Measurements from ENCODE around the gene SUOX.
"Not testable (repeated sequence)": the region's sequence is repeated elsewhere in the genome, so short reads cannot be mapped to it uniquely, and the experiment has no call there.

SUOX gene

DNA sequence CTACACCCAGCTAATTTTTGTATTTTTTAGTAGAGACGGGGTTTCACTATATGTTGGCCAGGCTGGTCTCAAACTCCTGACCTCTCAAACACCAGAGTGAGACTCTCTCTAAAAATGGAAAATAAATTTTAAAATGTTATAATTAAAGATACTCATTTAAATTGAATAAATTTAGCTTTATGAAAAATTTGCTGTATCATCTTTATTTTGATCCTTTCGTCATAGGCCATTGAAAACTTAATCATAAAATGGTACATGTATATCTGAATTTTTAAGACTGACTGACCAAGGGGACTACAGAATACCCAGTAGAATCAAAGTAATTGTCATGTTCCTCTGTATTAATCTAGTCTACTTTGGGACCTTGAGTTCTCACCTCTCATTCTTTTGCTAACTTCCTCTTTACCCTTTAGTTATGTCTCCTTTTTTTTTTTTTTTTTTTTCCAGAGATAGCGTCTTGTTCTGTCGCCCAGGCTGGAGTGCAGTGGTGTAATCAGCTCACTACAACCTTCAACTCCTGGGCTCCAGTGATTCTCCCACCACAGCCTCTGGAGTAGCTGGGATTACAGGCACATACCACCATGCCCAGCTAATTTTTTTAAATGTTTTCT lies 13.7 kb upstream of the SUOX start:
- no peak for DNase-seq (ENCODE audit: low spot score)

DNA sequence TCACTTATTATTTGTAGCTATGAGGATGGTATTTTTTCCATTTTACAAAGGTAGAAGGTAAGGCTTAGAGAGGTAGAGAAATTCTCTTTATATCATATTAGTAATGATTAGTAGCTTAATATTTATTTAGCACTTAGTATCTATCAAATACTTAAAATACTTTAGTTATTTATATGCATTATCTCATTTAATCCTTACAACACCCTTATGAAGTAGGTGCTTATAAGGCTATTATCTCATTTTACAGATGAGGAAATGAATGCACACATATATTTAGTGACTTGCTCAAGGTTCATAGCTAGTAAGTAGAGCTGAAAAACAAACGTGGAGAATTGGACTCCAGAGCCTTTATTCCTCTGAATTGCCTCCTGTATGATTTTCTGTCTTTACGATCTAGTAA lies 12.2 kb upstream of the SUOX start:
- no peak for DNase-seq (ENCODE audit: low spot score)

DNA sequence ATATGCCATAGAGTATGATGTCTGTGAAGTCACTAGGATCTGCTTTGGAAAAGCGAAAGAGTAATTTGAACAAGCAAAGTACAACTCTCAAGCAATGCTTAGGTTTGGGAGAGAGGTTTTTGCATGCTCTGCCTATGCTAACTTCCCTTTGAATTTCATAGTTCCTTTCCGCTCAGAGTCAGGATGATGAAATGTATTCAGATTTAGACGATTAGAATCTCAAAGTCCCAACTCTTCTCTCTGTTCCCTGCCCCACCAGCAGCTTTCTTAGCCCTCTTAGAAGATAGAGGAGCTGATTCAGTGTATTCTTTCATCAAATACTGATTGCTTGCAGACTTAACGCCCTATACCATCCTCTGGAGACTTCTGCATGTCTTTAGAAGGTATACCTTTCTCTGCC lies 11.7 kb upstream of the SUOX start:
- no peak for DNase-seq (ENCODE audit: low spot score)

GRCh38 chr12:55985976-55986375 lies 11.1 kb upstream of the SUOX start:
- not testable (repeated sequence) for DNase-seq (ENCODE audit: low spot score)

DNA sequence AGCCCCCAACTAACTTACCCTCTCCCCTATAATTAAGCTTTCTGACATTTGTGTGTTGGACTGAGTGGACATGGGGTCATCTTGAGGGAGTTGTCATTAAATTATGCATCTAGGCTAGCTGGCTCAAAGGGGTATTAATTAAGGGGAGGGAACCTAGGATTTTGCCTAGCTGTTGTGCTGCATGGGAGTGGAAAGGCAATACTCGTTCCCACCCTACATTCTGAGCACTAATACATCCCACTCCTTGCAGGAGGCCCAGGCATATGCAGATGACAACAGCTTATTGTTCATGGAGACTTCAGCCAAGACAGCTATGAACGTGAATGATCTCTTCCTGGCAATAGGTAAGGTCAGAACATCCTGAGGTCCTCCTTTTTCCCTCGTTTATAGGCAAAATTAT lies 6.0 kb upstream of the SUOX start:
- DNase-seq (ENCODE audit: low spot score) = no peak

DNA sequence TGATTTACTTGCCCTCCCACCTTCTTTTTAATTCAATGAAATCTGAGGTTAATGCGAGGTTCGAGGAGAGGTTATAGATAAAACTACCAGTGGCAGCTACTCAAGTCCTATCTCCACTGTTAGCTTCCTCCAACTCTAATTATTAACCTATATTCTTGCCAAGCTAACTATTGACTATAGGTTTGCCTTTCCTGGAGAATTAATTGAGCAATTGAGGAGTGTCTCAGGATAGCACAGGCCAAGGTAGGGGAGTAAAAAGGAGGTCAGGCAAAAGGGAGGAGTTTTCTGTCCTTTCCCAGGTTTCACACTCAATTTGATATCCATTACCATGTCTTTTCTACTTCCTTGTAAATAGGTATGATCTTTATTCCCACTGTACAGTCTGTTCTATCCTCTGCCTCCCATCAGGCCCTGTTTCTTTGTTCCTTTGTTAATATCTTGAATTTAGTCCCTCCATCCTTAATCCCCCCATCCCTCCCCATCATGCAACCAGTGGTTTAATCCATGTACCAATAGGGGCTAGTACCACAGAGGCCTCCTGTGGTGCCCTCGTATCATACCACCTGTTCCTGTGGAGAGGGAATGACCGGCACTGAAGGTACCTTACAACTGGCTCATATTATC lies 3.7 kb upstream of the SUOX start:
- DNase-seq (ENCODE audit: low spot score) = no peak

GRCh38 chr12:55995366-55995765 lies 1.7 kb upstream of the SUOX start:
- no peak for DNase-seq (ENCODE audit: low spot score)

DNA sequence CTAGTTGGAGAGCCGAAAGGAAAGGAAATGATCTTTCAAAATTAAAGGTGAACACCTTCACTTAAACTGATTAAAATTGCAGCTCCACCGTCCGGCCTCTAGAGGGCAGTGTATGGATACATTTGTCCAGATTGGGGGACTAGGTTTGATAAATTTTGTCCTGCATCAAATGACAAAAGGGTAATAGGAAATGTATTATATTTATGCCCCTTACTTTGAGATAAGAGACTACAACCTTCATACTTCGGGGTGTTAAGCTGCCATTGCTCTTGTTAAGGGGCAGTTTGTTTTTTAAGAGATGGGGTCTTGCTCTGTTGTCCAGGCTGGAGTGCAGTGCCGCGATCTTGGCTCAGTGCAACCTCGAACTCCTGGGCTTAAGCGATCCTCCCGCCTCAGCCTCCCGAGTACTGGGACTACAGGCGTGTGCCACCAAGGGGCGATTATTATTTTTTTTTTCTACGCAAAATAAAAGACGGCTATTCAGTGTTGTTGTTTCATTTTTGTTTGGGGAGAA lies 818 bp upstream of the SUOX start:
- DNase-seq (ENCODE audit: low spot score) = peak; percentile 84

DNA sequence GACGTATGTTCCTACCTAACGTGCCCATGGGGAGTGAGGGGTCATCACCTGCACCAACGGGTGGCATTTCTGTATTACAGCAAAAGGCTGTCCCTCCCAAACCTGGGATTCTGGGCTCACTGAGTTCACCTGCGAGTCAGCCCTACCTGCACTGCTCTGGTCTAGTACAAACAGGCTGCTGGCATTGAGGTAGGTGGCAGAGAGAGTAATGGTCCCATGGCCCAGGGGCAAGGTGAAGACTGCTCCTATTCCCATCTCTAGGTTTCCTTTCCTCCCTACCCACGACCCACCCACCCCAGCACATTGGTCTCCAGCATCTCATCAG lies 421 bp downstream of the SUOX start:
- no peak for DNase-seq (ENCODE audit: low spot score)

DNA sequence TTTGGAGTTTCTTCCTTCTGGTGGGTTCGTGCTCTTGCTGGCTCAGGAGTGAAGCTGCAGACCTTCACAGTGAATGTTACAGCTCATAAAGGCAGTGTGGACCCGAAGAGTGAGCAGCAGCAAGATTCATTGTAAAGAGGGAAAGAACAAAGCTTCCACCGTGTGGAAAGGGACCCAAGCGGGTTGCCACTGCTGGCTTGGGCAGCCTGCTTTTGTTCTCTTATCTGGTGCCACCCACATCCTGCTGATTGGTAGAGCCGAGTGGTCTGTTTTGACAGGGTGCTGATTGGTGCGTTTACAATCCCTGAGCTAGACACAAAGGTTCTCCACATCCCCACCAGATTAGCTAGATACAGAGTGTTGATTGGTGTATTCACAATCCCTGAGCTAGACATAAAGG lies 2.4 kb downstream of the SUOX start:
- not testable (repeated sequence) for DNase-seq (ENCODE audit: low spot score)

- not testable (repeated sequence) for DNase-seq (ENCODE audit: low spot score)
Observed at GRCh38 chr12:55999999-56000540, 3.0 kb downstream of the SUOX start.

- no peak for DNase-seq (ENCODE audit: low spot score)
Observed at GRCh38 chr12:56001487-56002100, 4.5 kb downstream of the SUOX start.

DNA sequence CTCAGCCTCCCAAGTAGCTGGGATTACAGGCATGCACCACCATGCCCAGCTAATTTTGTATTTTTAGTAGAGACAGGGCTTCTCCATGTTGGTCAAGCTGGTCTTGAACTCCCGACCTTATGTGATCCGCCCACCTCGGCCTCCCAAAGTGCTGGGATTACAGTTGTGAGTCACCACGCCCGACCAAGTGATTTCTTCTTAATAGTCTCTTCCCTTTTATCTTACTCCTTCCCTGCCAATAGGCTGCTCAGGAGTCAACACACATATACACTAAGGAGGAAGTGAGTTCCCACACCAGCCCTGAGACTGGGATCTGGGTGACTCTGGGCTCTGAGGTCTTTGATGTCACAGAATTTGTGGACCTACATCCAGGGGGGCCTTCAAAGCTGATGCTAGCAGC lies 6.3 kb downstream of the SUOX start:
- not testable (repeated sequence) for DNase-seq (ENCODE audit: low spot score)

DNA sequence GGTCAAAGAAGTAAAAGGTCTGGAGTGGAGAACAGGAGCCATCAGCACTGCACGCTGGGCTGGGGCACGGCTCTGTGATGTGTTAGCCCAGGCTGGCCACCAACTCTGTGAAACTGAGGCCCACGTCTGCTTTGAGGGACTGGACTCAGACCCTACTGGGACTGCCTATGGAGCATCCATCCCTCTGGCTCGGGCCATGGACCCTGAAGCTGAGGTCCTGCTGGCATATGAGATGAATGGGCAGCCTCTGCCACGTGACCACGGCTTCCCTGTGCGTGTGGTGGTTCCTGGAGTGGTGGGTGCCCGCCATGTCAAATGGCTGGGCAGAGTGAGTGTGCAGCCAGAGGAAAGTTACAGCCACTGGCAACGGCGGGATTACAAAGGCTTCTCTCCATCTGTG lies 7.1 kb downstream of the SUOX start:
- DNase-seq (ENCODE audit: low spot score) = no peak

DNA sequence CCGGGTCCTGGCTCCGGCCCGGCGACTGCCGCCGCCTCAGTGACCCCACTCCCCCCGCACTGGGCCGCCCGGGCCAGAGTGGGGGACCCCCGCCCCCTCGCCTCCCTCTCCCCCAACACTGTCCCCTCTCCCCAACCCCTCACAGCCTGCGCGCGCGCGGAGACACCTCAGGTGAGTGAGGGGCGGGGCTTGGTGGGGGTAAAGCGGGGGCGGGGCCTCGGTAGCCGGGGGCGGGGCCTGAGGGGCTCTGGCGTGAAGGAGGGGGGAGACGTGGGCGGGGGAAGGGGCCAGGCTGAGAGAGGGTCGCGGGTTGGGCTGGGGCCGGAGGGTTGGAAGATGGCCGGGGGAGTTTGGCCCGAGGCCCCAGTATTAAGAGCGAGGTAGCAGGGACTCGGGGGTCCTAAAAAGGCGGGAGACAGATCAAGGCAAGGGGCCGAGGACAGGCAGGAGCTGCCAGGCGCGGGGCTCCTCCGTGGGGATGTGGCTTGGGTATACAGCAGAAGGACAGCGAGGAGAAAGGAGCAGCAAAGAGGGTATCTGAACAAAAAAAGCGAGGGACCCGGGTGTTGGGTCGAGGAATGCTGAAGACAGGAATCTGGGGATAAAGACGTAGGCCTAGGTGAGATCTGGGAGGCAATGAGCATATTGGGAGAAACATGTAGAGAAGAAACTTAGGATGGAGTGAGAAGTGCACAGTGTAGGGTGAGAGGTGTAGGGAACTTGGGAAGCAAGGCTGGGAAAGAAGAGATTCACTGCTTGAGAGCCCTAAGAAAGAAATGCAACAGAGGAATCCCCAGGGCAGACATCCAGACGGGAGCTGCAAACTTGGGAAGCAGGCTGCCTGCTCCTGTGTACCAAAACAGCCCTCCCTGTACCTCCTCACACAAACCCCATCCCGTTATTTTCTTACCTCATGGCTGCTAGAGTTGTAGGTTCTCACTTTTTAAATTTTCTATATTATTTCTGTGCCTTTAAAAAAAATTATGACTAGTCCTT lies 10.8 kb downstream of the SUOX start:
- peak; percentile 60 for DNase-seq (ENCODE audit: low spot score)

DNA sequence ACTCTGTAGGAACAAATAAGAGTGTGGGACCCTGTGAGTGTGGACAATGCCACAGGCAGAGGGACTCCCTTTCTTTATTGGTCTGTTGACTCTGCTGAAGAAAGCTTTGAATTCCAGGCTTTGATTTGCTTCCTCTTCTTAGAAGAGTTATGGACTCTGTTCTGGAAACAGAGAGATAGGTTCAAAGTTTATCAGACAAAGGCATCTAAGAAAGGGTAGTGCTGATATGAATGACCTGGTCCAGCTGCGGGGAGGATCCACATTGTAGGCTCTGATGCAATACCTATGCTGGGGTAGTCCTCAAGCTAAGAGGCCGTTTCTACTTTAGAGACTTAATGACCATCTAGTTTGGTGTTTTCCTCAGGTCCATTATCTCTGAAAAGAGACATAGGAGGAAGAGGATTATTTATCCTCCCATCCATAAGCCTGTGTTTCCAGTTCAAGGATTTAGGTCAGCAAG lies 13.1 kb downstream of the SUOX start:
- DNase-seq (ENCODE audit: low spot score) = no peak

GRCh38 chr12:56011509-56012090 lies 14.5 kb downstream of the SUOX start:
- no peak for DNase-seq (ENCODE audit: low spot score)

DNA sequence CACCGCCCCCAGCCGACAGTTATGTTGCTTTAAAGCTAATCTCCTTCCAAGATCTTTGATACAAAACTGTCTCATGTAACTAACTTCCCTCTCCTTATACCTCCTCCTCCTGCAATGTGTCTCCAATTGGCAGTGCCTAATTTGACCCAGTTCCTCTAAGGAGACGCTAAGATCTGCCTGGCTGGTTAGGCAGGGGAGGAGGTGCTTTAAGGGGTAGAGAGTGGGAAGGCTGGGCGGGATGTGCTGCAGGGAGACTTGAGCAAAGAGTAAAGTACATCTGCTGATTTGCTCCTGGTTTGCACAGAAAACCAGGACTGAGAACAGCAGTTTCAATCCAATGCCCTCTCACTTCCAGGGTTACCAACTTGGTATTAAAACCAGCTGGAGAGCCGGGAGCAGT lies 16.4 kb downstream of the SUOX start:
- DNase-seq (ENCODE audit: low spot score) = no peak

GRCh38 chr12:56014205-56014604 lies 17.1 kb downstream of the SUOX start:
- no peak for DNase-seq (ENCODE audit: low spot score)

GRCh38 chr12:56017181-56017580 lies 20.1 kb downstream of the SUOX start:
- no peak for DNase-seq (ENCODE audit: low spot score)

- DNase-seq (ENCODE audit: low spot score) = no peak
Observed at GRCh38 chr12:56018356-56018755, 21.3 kb downstream of the SUOX start.
